Measurements from ENCODE around the gene SPATA2.

The SPATA2 gene

DNA sequence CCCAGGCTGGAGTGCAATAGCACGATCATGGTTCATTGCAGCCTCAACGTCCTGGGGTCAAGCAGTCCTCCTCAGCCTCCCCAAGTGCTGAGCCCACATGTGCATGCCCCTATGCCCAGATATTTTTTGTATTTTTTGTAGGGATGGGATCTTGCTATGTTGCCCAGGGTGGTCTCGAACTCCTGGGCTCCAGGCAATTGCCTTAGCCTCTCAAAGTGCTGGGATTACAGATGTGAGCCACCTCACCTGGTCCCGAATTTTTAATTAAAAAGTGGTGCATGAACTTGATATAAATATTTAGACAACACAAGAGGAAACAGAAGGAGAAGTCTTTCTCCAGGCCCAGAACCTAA is 13.8 kb upstream of the SPATA2 start:
- DNase-seq, result no peak

- peak; percentile 56 to 86 (median 72) for DNase-seq
These were observed 13.2 kb upstream of the SPATA2 start for GRCh38 chr20:49928411-49929141.

DNA sequence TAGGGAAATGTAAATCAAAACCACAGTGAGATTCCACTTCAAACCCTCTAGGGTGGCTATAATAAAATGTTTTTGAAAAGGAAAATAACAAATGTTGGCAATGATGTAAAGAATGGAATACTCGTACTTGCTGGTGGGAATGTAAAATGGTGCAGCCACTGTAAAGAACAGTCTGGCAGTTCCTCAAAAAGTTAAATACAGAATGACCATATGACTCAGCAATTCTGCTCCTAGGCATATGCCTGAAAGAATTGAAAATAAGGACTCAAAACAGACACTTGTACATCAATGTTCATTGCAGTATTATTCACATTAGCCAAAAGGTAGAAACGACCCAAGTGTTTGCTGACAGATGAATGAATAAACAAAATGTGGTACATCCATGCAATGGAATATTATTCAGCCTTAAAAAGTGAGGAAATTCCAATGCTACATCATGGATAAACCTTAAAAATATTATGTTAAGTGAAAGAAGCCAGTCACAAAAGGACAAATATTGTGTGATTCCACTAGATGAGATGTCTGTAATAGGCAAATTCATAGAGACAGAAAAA is 10.6 kb upstream of the SPATA2 start:
- DNase-seq, result no peak

DNA sequence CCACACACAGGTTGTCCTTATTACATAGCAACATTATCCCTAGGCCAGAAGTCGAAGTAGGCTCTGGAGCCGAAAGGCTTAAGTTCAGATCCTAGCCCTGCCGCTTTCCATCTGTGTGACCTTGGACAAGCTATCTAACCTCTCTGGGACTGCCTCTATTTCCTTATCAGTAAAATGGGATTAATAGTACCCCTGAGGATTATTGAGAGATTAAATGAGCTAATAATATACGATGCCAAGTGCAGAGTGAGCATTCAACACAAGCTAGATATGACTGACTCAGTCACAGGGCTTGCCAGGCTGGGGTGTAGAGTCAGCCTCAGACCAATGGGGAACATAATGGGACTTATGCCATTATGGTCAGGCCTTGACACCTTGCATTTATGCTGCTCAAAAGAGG is 8.9 kb upstream of the SPATA2 start:
- DNase-seq, result no peak

- no peak for DNase-seq
These were observed 4.1 kb upstream of the SPATA2 start for GRCh38 chr20:49919461-49919860.

DNA sequence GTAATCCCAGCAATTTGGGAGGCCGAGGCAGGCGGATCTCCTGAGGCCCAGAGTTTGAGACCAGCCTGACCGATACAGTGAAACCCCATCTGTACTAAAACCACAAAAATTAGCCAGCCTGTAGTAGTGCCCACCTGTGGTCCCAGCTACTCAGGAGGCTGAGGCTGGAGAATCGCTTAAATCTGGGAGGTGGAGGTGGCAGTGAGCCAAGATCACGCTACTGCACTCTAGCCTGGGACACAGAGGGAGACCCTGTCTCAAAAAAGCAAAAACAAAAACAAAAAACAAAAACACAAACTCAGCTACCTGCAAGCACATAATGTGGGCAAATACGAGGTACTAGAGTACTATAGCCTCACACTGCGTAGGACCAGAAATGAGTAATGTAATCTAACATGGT is 3.7 kb upstream of the SPATA2 start:
- no peak for DNase-seq

DNA sequence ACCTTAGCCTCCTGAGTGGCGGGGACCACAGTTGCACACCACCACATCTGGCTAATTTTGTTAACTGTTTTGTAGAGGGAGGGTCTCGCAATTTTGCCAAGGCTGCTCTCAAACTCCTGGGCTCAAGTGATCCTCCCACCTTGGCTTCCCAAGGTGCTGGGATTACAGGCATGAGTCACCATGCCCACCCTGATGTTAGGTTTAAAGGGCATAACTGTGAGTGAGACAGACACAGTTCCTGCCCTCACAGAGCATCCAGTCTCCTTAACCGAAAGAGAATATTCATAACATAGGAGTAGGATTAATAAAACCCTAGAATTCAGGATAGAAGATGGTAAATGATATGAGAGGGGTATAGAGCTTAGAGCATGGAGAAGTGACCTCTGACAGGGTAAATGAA is 3.1 kb upstream of the SPATA2 start:
- no peak for DNase-seq

DNA sequence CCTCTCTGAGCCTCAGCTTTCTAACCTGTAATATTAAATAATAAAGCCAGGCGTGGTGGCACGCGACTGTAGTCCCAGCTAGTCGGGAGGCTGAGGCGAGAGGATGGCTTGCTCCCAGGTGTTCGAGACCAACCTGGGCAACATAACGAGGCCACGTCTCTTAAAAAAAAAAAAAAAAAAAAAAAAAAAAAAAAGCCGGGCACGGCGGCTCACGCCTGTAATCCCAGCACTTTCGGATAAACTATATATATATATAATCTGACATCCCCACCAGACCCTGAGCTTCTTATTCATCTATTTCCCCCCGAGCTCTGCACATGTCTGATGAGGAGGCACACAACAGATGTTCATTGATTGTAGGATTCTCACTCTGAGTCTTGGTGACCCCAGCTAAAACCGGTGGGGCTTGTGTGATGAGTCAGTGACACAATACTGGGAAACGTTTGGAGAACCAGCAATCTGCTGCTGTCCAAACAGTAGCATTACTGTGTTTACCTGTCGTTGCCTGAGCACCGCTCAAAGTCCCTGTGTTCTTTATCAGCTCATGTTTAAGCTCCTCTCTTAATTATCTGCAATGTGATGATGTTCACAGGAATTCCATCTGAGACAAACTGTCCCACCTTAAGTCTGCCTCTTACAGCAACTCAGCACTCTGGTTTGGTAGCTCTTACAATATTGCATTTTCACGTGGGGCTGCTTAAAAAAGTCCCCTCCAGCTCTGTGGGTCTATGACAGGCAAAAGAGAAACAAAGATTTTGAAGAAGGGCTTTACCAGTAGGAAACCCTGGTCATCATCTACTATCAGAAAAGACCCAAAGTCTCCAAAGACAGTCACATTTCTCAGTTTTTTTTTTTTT is 1.0 kb upstream of the SPATA2 start:
- DNase-seq, result no peak

DNA sequence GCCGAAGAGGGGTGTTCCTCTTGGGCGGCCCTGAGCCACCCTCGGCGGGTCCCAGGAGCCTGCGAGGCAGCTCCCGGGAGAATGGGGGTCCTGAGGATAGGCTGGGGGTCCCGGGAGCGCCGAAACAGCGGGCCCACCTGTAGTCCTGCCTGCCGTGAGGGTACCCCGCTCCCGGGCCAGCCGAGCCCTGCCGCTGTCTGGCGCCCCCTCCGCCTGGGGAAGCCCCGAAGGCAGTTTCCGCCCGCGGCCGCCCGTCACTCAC is 280 bp downstream of the SPATA2 start:
- no peak for DNase-seq

- no peak for DNase-seq
These were observed 815 bp downstream of the SPATA2 start for GRCh38 chr20:49914310-49915117.

DNA sequence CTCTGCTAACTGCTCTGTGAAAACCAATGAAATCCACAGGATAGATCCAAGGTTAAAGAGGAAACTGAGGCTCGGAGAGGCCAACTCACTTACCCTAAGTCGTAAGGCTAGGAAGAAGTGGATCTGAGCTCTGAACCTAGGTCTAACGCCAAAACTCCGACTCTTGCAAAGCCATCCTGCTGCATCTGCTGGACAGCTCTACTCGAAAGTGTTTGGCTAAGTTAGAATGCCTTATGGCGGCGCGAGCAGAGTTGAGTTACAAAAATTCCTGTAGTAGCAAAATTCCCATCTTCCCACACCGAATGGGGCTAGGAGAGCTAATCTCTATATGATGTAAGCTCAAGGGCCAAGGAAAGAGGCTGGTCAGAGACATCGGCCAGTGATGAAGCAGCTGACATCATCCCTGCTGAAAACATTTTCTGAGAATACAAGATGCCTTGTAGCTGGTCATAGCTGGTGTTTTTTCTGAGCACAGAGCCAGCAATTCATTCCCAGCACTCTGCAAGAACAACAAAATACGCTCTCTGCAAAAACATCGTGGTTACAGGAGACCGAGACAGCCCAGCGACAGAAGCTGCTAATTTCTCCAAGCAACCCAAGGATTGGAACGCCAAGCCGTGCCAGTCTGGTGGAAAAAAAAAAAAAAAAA is 1.8 kb downstream of the SPATA2 start:
- no peak for DNase-seq

DNA sequence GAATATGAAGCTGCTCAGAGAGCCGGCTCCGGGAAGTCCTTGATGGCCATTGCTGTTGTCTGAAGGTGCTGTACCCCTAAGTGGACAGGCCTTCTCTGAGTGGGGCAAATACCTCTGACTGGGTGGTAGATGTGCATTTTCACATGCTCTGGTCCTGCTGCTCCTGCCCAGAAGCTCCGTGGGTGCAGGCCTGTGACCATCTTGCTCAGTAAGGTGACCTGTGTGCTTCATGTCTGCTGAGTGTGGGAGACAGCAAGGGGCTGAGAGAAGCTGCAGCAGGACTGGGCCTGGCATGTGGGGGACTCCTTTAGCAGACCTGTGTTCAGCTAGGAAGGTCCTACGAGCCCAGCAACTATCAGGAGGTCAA is 5.0 kb downstream of the SPATA2 start:
- no peak for DNase-seq

DNA sequence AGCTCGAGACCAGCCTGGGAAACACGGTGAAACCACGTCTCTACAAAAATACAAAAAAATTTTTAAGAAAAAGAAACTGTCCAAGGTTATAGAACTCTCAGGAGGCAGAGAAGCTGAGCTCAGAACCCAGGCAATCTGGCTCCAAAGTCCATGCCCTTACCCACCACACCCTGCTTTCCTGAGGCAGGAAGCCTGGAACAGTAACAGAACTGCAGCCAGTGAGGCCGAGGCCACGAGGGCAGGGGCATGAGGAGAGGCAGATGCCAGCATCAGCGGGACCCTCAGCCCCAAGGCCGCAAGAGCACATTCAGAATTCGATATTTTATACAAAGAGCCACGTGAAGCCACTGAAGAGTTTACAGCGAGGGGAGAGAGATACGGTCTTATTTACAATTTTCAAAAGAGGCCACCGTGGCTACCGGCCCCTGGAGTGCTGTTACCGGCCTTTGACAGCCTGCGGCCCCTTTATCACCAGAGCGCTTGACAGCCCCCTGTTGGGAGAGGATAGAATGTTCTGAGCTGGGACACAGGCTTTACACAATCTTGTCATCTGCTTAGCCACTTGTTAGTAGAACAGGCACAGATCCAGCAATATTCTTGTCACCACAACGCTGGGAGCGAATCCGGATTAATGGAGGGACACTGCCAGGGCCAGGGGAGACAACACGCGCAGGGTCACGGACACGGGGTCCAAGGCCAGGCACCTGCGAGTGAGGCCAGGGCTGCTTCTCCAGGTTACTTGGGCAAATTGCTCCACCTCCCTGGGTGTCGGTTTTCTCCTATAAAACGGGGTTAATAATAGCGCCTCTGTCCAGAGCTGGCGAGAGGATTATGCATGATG is 5.6 kb downstream of the SPATA2 start:
- DNase-seq, result no peak

- DNase-seq, result no peak
These were observed 7.1 kb downstream of the SPATA2 start for GRCh38 chr20:49908258-49908565.

DNA sequence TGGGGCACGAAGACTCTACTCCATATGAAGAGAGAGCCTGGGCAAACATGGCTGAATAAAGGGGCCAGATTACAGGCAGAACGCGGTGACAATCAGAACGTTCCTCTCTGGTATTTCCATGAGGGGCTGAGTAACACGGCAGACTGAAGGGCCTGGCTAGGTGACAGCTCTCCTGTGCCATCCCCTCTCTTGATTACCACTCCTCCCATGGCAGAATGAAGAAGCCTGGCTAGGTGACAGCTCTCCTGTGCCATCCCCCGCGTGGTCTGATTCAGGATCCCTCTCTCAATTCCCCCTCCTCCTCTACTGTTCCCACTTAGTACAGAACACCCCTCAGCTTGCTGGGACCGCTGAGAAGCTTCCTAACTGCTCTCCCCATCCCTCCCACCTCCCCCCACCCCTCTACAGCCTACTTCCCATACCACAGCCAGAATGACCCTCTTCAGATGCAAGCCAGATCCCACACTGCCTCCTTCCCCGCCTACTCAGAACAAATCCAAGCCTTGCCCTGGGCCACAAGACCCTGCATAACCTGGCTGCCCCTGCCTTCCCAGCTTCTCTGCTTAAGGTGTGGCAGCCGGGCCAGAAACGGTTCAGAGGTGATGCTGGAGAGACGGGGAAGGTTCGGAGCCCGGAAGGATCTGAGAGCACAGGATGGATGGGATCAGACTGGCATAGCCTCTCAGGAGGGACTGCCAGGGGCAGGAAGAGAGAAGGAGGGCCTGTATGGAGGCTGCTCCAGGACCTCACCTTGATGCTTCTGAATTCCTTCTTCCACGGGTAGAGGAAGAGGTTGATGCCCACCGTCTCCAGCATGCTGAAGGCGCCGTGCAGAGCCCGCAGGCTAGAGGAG is 7.7 kb downstream of the SPATA2 start:
- DNase-seq, result no peak

DNA sequence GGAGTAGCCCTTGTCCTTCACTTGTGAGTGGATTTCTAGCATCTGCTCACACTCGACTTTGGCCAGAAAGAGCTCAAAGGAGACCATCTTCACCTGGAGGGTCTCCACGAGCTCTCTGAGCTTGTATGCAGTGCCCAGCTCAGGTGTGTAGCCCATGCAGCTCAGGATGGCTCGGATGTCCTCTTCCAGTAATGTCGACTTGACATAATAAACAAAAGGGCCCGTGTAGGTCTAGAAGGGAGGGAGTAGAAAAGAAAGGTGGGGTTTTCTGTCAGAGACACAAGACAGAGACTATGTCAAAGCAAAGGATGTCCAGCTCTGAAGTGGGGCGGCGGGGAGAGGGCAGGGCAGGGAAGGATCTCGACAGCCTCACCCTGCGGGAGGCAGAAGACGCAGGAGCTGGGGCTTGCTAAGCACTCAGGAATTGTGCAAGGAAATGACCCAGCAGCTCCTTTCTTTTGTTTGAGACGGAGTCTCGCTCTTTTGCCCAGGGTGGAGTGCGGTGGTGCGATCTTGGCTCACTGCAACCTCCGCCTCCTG is 8.6 kb downstream of the SPATA2 start:
- no peak for DNase-seq

GRCh38 chr20:49906101-49906604 is 9.2 kb downstream of the SPATA2 start:
- no peak for DNase-seq

- DNase-seq, result no peak
These were observed 9.8 kb downstream of the SPATA2 start for GRCh38 chr20:49905415-49906091.

GRCh38 chr20:49904440-49905214 is 10.7 kb downstream of the SPATA2 start:
- no peak for DNase-seq
